ENCODE results near the gene DNAJC5.

- TF ChIP-seq CTCF (IDR thresholded peaks at IDR 0.05; ENCODE audit: insufficient read depth, low read length, poor library complexity, severe bottlenecking) = no peak
- no peak for TF ChIP-seq EZH2phosphoT487 (conservative IDR thresholded peaks at IDR 0.05; ENCODE audit: low read length)
Measured at GRCh38 chr20:63903796-63904561, 9.1 kb downstream of the DNAJC5 start.

Data from SU-DHL-6 (cell line).